Bronchial epithelial cell (primary cell): Measurements from ENCODE around the gene HIVEP3. TPM values are rescaled to one million over a fixed set of nuclear protein-coding genes. Genes with fewer than 3 reads are reported as not detected.

Source experiments
- DNase-seq: peaks from one replicate; pipeline ENCODE4 v3.0.0-alpha.2; 2010; ENCODE audit warnings: low read depth
- FAIRE-seq: peaks from 2 replicates; lab custom pipeline; 2011; peaks lifted over from hg19 to GRCh38; lab: Jason Lieb, UNC
- H3K27me3 ChIP-seq: 2 replicates; pipeline ENCODE4 v1.5.1; 2011; ENCODE audit warnings: low read length; ENCODE audit not compliant: control insufficient read depth, insufficient read depth
- H3K36me3 ChIP-seq: 2 replicates; pipeline ENCODE4 v1.5.1; 2011; ENCODE audit warnings: low read length; ENCODE audit not compliant: control insufficient read depth, insufficient read depth
- H3K4me3 ChIP-seq: 2 replicates; pipeline ENCODE4 v1.5.1; 2011; ENCODE audit warnings: mild to moderate bottlenecking, low read depth, low read length, control low read depth
- total RNA-seq: library from RNA; depleted of rRNA; stranded (reverse); fragments of >200 nt; gene quantifications from 2 replicates; pipeline ENCODE4 v1.2.1, GENCODE V29; 2014
- TF ChIP-seq, protein P1 (sequence below): IDR thresholded peaks from 2 replicates; pipeline ENCODE4 v1.5.1; 2011; ENCODE audit warnings: mild to moderate bottlenecking, moderate library complexity, low read length, control low read depth, inconsistent platforms; ENCODE audit not compliant: insufficient read depth, severe bottlenecking

The HIVEP3 gene
- total RNA-seq, 1 donor from 2014 or later = under 0.01 TPM

DNA sequence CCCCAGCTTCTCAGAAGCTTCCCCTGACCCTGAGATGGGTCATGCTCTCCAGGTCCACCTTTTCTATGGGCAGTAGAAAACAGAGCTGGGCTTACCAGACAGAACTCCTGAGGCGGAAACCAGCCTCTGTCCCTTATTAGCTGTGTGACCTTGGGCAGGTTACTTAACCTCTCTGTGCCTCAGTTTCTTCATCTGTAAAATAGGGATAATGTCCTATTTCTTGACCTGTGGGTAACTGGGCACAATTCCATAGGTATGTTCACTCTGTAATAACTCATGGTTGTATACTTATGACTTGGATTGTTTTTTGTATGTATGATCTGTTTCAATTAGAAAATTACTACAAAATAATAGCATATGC is 377.1 kb downstream of the HIVEP3 start:
- Histone ChIP-seq H3K36me3 (no peaks in the 10 kb centered on the region), H3K4me3 (no peak overlapping the region), H3K27me3 (no peaks in the 10 kb centered on the region)
- DNase-seq (no peak), FAIRE-seq (no peak)
- TF ChIP-seq, protein P1, sequence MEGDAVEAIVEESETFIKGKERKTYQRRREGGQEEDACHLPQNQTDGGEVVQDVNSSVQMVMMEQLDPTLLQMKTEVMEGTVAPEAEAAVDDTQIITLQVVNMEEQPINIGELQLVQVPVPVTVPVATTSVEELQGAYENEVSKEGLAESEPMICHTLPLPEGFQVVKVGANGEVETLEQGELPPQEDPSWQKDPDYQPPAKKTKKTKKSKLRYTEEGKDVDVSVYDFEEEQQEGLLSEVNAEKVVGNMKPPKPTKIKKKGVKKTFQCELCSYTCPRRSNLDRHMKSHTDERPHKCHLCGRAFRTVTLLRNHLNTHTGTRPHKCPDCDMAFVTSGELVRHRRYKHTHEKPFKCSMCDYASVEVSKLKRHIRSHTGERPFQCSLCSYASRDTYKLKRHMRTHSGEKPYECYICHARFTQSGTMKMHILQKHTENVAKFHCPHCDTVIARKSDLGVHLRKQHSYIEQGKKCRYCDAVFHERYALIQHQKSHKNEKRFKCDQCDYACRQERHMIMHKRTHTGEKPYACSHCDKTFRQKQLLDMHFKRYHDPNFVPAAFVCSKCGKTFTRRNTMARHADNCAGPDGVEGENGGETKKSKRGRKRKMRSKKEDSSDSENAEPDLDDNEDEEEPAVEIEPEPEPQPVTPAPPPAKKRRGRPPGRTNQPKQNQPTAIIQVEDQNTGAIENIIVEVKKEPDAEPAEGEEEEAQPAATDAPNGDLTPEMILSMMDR = no peak

- Histone ChIP-seq H3K36me3 (no peaks in the 10 kb centered on the region), H3K27me3 (no peaks in the 10 kb centered on the region), H3K4me3 (no peak overlapping the region)
- TF ChIP-seq, protein P1 = no peak
- DNase-seq (peak; percentile 25), FAIRE-seq (no peak)
Measured at GRCh38 chr1:41540886-41541591, 377.7 kb downstream of the HIVEP3 start.

DNA sequence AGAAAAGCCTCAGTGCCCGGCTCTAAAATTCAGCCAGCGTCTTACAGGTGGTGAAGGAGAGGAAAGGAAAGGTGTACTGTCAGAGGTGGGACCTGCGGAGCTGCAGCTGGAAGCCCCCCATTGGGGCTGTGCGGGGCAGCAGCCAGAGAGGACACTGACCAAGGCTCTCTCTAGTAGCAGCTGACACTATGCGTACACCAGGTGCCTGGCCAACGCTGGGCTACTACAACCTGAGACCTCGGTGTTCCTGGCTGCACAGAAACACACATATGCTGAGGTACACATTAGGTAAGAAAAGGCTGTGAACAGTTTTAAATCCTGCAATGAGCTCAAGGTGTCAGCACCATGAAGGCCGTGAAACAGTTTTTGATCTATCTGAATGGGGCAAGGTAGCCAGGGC is 378.7 kb downstream of the HIVEP3 start:
- H3K4me3 ChIP-seq = no peak overlapping the region
- H3K36me3 ChIP-seq = no peaks in the 10 kb centered on the region
- no peaks in the 10 kb centered on the region for H3K27me3 ChIP-seq
- FAIRE-seq = peak; percentile 28
- TF ChIP-seq, protein P1 = no peak
- DNase-seq = no peak

DNA sequence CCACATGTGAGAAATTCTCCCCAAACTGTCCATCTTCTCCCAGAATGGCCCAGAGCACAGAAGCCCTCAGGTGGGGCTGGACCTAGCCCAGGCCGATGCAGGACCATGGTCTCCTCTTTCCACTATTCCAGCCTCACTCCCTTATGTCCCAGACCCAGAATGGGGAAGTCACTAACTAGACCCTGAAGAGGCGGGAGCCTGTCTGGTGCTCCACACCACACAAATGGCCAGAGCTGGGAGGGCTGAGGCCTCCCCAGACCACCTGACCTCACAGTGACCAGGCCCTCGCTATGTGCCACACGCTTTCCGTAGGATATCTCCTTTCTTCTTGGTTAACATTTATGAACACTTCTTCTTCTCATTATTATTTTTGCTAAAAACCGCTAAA is 379.3 kb downstream of the HIVEP3 start:
- no peaks in the 10 kb centered on the region for H3K36me3 ChIP-seq
- no peaks in the 10 kb centered on the region for H3K27me3 ChIP-seq
- DNase-seq = no peak
- no peak overlapping the region for H3K4me3 ChIP-seq
- FAIRE-seq = no peak
- TF ChIP-seq, protein P1 = no peak

DNA sequence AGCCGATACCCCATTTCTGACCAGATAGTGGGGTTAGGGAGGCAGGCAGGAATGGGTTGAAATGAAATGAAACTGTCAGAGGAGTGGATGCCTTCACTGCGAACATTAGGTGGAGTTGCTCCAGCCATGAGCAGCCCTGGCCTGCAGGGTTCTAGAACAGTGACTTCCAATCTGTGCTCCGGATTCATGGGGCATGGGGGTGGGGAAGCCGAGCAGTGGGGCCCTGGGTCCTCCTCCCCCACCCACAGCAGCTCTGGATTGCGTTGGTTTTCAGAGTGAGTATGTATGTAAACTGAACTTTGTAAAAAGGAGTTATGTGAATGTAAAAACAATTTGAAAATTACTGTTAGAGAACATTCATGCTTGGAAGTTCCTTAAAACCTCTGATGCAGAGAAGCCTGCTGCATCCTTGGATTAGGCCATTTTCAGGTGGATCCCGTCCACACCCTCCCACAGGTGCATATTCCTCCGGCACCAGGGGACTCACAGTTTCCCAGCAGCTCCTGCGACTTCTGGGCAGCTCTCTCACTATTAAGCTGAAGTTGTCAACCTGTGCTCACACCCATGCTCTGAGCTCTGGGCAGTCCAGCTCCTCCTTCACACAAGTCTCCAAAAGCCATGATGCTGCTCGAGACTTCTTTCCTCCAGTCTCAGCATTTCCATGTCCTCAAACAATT is 379.8 kb downstream of the HIVEP3 start:
- H3K36me3 ChIP-seq = no peaks in the 10 kb centered on the region
- H3K4me3 ChIP-seq = no peak overlapping the region
- no peak for DNase-seq
- no peaks in the 10 kb centered on the region for H3K27me3 ChIP-seq
- FAIRE-seq = no peak
- TF ChIP-seq, protein P1 = no peak
